Measurements from ENCODE around the gene PPP2R5A.
"Not testable (repeated sequence)": the region's sequence is repeated elsewhere in the genome, so short reads cannot be mapped to it uniquely, and the experiment has no call there.

Gene PPP2R5A

GRCh38 chr1:212302745-212303383 lies 17.7 kb downstream of the PPP2R5A start:
- DNase-seq = no peak

GRCh38 chr1:212305342-212305741 lies 20.1 kb downstream of the PPP2R5A start:
- DNase-seq = no peak

GRCh38 chr1:212305984-212306452 lies 20.8 kb downstream of the PPP2R5A start:
- not testable (repeated sequence) for DNase-seq

GRCh38 chr1:212309967-212310366 lies 24.8 kb downstream of the PPP2R5A start:
- no peak for DNase-seq

GRCh38 chr1:212310383-212310782 lies 25.2 kb downstream of the PPP2R5A start:
- no peak for DNase-seq

- DNase-seq = no peak
These were observed 26.8 kb downstream of the PPP2R5A start for GRCh38 chr1:212311836-212312497.

GRCh38 chr1:212313616-212314015 lies 28.4 kb downstream of the PPP2R5A start:
- no peak for DNase-seq

GRCh38 chr1:212315184-212315583 lies 30.0 kb downstream of the PPP2R5A start:
- DNase-seq = no peak

- no peak for DNase-seq
These were observed 30.7 kb downstream of the PPP2R5A start for GRCh38 chr1:212315907-212316306.

- no peak for DNase-seq
These were observed 32.7 kb downstream of the PPP2R5A start for GRCh38 chr1:212317916-212318315.

- not testable (repeated sequence) for DNase-seq
These were observed 35.8 kb downstream of the PPP2R5A start for GRCh38 chr1:212321031-212321430.

- DNase-seq = no peak
These were observed 37.9 kb downstream of the PPP2R5A start for GRCh38 chr1:212323066-212323465.

GRCh38 chr1:212326541-212326940 lies 41.3 kb downstream of the PPP2R5A start:
- no peak for DNase-seq

- no peak for DNase-seq
These were observed 43.0 kb downstream of the PPP2R5A start for GRCh38 chr1:212328248-212328647.

GRCh38 chr1:212329105-212329504 lies 43.9 kb downstream of the PPP2R5A start:
- no peak for DNase-seq

GRCh38 chr1:212341090-212341489 lies 55.9 kb downstream of the PPP2R5A start:
- no peak for DNase-seq

- DNase-seq = no peak
These were observed 59.7 kb downstream of the PPP2R5A start for GRCh38 chr1:212344905-212345304.

- DNase-seq = no peak
These were observed 61.4 kb downstream of the PPP2R5A start for GRCh38 chr1:212346601-212347000.

- DNase-seq = no peak
These were observed 66.6 kb downstream of the PPP2R5A start for GRCh38 chr1:212351588-212352362.

- DNase-seq = no peak
These were observed 68.0 kb downstream of the PPP2R5A start for GRCh38 chr1:212353181-212353580.

GRCh38 chr1:212354464-212354863 lies 69.3 kb downstream of the PPP2R5A start:
- DNase-seq = no peak

GRCh38 chr1:212355230-212355969 lies 70.2 kb downstream of the PPP2R5A start:
- DNase-seq = no peak

Measured in activated CD4-positive, alpha-beta T cell treated with anti-CD3 and anti-CD28 coated beads, Interleukin-2, amount 50 U/mL, for 1 hour (primary cell).